Osteoblast (primary cell): ENCODE results near the gene KCTD5. TPM values are rescaled to one million over a fixed set of nuclear protein-coding genes. Genes with fewer than 3 reads are reported as not detected.
"Not testable (repeated sequence)": the region's sequence is repeated elsewhere in the genome, so short reads cannot be mapped to it uniquely, and the experiment has no call there.

Experiments used
- DNase-seq: peaks from one replicate; pipeline ENCODE4 v3.0.0; 2011; ENCODE audit warnings: low spot score, mixed read lengths; ENCODE audit not compliant: insufficient read length; ENCODE audit errors: missing footprints
- H2AFZ ChIP-seq: 2 replicates; pipeline ENCODE4 v1.6.0; 2011; ENCODE audit warnings: mild to moderate bottlenecking, low read length
- H3K27ac ChIP-seq: 2 replicates; pipeline ENCODE4 v1.5.1; 2011; ENCODE audit warnings: mild to moderate bottlenecking, low read depth, low read length, moderate library complexity
- H3K27me3 ChIP-seq: 2 replicates; pipeline ENCODE4 v1.6.0; 2012; ENCODE audit warnings: mild to moderate bottlenecking, control low read depth, inconsistent platforms, low read length, moderate library complexity; ENCODE audit not compliant: insufficient read depth
- H3K36me3 ChIP-seq: 2 replicates; pipeline ENCODE4 v1.5.1; 2011; ENCODE audit warnings: mild to moderate bottlenecking, low read length, control low read depth, moderate library complexity; ENCODE audit not compliant: insufficient read depth
- H3K4me1 ChIP-seq: 2 replicates; pipeline ENCODE4 v1.5.1; 2011; ENCODE audit warnings: mild to moderate bottlenecking, low read length, control low read depth, moderate library complexity; ENCODE audit not compliant: insufficient read depth
- H3K4me2 ChIP-seq: 2 replicates; pipeline ENCODE4 v1.6.0; 2011; ENCODE audit warnings: mild to moderate bottlenecking, low read length; ENCODE audit not compliant: insufficient read depth
- H3K4me3 ChIP-seq: fragments of 200-600 bp; sonication (generic); 3 replicates; pipeline ENCODE4 v1.5.1; 2012; ENCODE audit warnings: mild to moderate bottlenecking, low read length, inconsistent platforms; ENCODE audit not compliant: insufficient read depth
- H3K79me2 ChIP-seq: 2 replicates; pipeline ENCODE4 v1.6.0; 2012; ENCODE audit warnings: mild to moderate bottlenecking, low read length, control low read depth, inconsistent platforms; ENCODE audit not compliant: insufficient read depth
- H3K9me3 ChIP-seq: 2 replicates; pipeline ENCODE4 v1.5.1; 2011; ENCODE audit warnings: low read depth, low read length, control low read depth
- H4K20me1 ChIP-seq: 2 replicates; pipeline ENCODE4 v1.6.0; 2012; ENCODE audit warnings: mild to moderate bottlenecking, low read length, control low read depth; ENCODE audit not compliant: insufficient read depth
- CTCF ChIP-seq: IDR thresholded peaks from 2 replicates; pipeline ENCODE4 v1.5.1; 2011; ENCODE audit warnings: mild to moderate bottlenecking, low read depth, low read length, moderate library complexity; ENCODE audit errors: extremely low read depth
- total RNA-seq: library from RNA; depleted of rRNA; stranded (reverse); fragments of >200 nt; gene quantifications from 2 replicates; pipeline ENCODE4 v1.2.3, GENCODE V29; 2012

Gene KCTD5
- total RNA-seq, 1 donor, result 21.7 TPM

- no peak overlapping the region for H2AFZ ChIP-seq
- H3K4me1 ChIP-seq, result peaks cover 18% of the 10 kb centered on the region
- no peak overlapping the region for H3K4me3 ChIP-seq
- peak; percentile 86 for DNase-seq
- no peak for TF ChIP-seq CTCF
- H4K20me1 ChIP-seq, result peaks cover 37% of the 10 kb centered on the region
- H3K9me3 ChIP-seq, result no peaks in the 10 kb centered on the region
- H3K27ac ChIP-seq, result no peak overlapping the region
- H3K27me3 ChIP-seq, result no peaks in the 10 kb centered on the region
- H3K79me2 ChIP-seq, result peaks cover 54% of the 10 kb centered on the region
- H3K4me2 ChIP-seq, result no peak overlapping the region
- peaks cover 11% of the 10 kb centered on the region for H3K36me3 ChIP-seq
These were observed 10.8 kb downstream of the KCTD5 start for GRCh38 chr16:2692948-2693651.

GRCh38 chr16:2696601-2697250 lies 14.4 kb downstream of the KCTD5 start:
- not testable (repeated sequence) for H3K27me3 ChIP-seq, H2AFZ ChIP-seq, H3K27ac ChIP-seq, H3K4me1 ChIP-seq, DNase-seq, H3K9me3 ChIP-seq, H3K4me3 ChIP-seq, H3K4me2 ChIP-seq
- Histone ChIP-seq H3K36me3 (peaks cover 33% of the 10 kb centered on the region), H4K20me1 (peaks cover 39% of the 10 kb centered on the region), H3K79me2 (peaks cover 63% of the 10 kb centered on the region)

- no peak overlapping the region for H2AFZ ChIP-seq
- peaks cover 62% of the 10 kb centered on the region for H3K79me2 ChIP-seq
- H3K36me3 ChIP-seq, result peaks cover 33% of the 10 kb centered on the region
- no peak for TF ChIP-seq CTCF
- H3K4me3 ChIP-seq, result no peak overlapping the region
- H3K27me3 ChIP-seq, result no peaks in the 10 kb centered on the region
- H3K4me1 ChIP-seq, result no peaks in the 10 kb centered on the region
- no peak overlapping the region for H3K4me2 ChIP-seq
- H3K9me3 ChIP-seq, result no peaks in the 10 kb centered on the region
- peaks cover 32% of the 10 kb centered on the region for H4K20me1 ChIP-seq
- H3K27ac ChIP-seq, result no peak overlapping the region
- DNase-seq, result no peak
These were observed 15.2 kb downstream of the KCTD5 start for GRCh38 chr16:2697401-2697948.

GRCh38 chr16:2698103-2698870 lies 16.0 kb downstream of the KCTD5 start:
- Histone ChIP-seq H3K9me3 (no peaks in the 10 kb centered on the region), H4K20me1 (peaks cover 29% of the 10 kb centered on the region), H3K4me3 (no peak overlapping the region), H3K4me1 (no peaks in the 10 kb centered on the region), H3K4me2 (no peak overlapping the region), H3K27me3 (no peaks in the 10 kb centered on the region), H2AFZ (no peak overlapping the region), H3K27ac (no peak overlapping the region), H3K36me3 (peaks cover 37% of the 10 kb centered on the region), H3K79me2 (peaks cover 58% of the 10 kb centered on the region)
- TF ChIP-seq CTCF, result no peak
- no peak for DNase-seq
